ENCODE data around the gene PAPLN. TPM values are rescaled to one million over a fixed set of nuclear protein-coding genes. Genes with fewer than 3 reads are reported as not detected.

The PAPLN gene
- total and polyA plus RNA-seq, 4 donors, result 0.68 to 2.8 (median 1.3) TPM

- Histone ChIP-seq H3K9me3 (ENCODE audit: control insufficient read depth in 4 of 4, low read length in 3 of 4) (no peaks in the 10 kb centered on the region), H3K27ac (ENCODE audit: low read depth in 1 of 2, low read length in 2 of 2) (no peak overlapping the region), H3K27me3 (ENCODE audit: control insufficient read depth in 4 of 4, insufficient read depth in 4 of 4, low read length in 3 of 4) (peaks cover 0 to 6% (median 2%) of the 10 kb centered on the region in 4 donors), H3K4me1 (ENCODE audit: control insufficient read depth in 4 of 4, insufficient read depth in 4 of 4, low read length in 3 of 4) (peaks cover 2 to 31% (median 17%) of the 10 kb centered on the region in 4 donors), H3K4me3 (ENCODE audit: low read depth in 1 of 3, low read length in 3 of 3) (no peak overlapping the region), H3K36me3 (ENCODE audit: control insufficient read depth in 4 of 4, insufficient read depth in 3 of 4, low read depth in 1 of 4, low read length in 3 of 4) (no peaks in the 10 kb centered on the region), H3K9ac (ENCODE audit: low read depth in 1 of 2, low read length in 2 of 2) (no peak overlapping the region)
- 87% methylated on average over 6 of the region's 6 CpGs for WGBS
- no peak for DNase-seq (ENCODE audit: low spot score)
- TF ChIP-seq RAD21 (IDR thresholded peaks at IDR 0.05) (no peak), JUND (IDR thresholded peaks at IDR 0.05) (no peak), HNF4G (IDR thresholded peaks at IDR 0.05) (no peak), NR2F2 (IDR thresholded peaks at IDR 0.05) (no peak), REST (IDR thresholded peaks at IDR 0.05) (no peak), FOXA2 (IDR thresholded peaks at IDR 0.05) (no peak), YY1 (IDR thresholded peaks at IDR 0.05) (no peak), RXRA (IDR thresholded peaks at IDR 0.05) (no peak), ZBTB33 (IDR thresholded peaks at IDR 0.05) (no peak), GABPA (IDR thresholded peaks at IDR 0.05 in 1 of 2, conservative IDR thresholded peaks at IDR 0.05 in 1 of 2) (no peak), SP1 (IDR thresholded peaks at IDR 0.05) (no peak), CTCF (IDR thresholded peaks at IDR 0.05; ENCODE audit: low read depth, low read length, missing input control) (no peak), FOXA1 (IDR thresholded peaks at IDR 0.05) (no peak), HNF4A (conservative IDR thresholded peaks at IDR 0.05) (no peak), MAX (IDR thresholded peaks at IDR 0.05) (no peak)
- TF ChIP-seq, protein P1, sequence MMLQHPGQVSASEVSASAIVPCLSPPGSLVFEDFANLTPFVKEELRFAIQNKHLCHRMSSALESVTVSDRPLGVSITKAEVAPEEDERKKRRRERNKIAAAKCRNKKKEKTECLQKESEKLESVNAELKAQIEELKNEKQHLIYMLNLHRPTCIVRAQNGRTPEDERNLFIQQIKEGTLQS (IDR thresholded peaks at IDR 0.05), result no peak
These were observed 5.1 kb downstream of the PAPLN start for GRCh38 chr14:73242357-73242901.

DNA sequence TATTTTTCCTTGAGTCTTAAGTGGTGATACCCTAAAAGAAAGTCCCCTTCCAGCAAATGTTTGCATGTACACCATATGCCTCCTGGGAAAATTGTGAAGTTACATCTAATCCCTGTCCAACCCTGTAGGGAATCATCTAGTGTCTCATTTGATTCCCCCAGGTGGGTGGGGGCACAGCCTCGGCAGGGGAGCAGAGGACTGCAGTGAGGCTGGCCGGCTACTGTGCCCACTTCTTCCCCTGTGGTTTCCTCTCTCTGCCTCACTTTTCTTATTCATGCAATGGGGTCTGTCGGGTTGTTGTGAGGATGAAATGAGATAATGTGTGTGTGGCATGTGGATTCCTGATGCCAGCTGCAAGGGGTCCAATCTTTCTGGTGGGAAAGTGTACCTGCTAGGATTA is 6.0 kb downstream of the PAPLN start:
- WGBS, result 81% methylated on average over 3 of the region's 3 CpGs
- no peak overlapping the region for H3K4me3 ChIP-seq (ENCODE audit: low read depth in 1 of 3, low read length in 3 of 3)
- H3K27ac ChIP-seq (ENCODE audit: low read depth in 1 of 2, low read length in 2 of 2), result no peak overlapping the region
- peaks cover 0 to 6% (median 2%) of the 10 kb centered on the region in 4 donors for H3K27me3 ChIP-seq (ENCODE audit: control insufficient read depth in 4 of 4, insufficient read depth in 4 of 4, low read length in 3 of 4)
- no peak overlapping the region for H3K9ac ChIP-seq (ENCODE audit: low read depth in 1 of 2, low read length in 2 of 2)
- no peak for DNase-seq (ENCODE audit: low spot score)
- peaks cover 2 to 22% (median 10%) of the 10 kb centered on the region in 4 donors for H3K4me1 ChIP-seq (ENCODE audit: control insufficient read depth in 4 of 4, insufficient read depth in 4 of 4, low read length in 3 of 4)
- H3K36me3 ChIP-seq (ENCODE audit: control insufficient read depth in 4 of 4, insufficient read depth in 3 of 4, low read depth in 1 of 4, low read length in 3 of 4), result no peaks in the 10 kb centered on the region
- TF ChIP-seq GABPA (IDR thresholded peaks at IDR 0.05 in 1 of 2, conservative IDR thresholded peaks at IDR 0.05 in 1 of 2) (no peak), SP1 (IDR thresholded peaks at IDR 0.05) (no peak), HNF4A (conservative IDR thresholded peaks at IDR 0.05) (no peak), MAX (IDR thresholded peaks at IDR 0.05) (no peak), FOXA1 (IDR thresholded peaks at IDR 0.05) (no peak), RXRA (IDR thresholded peaks at IDR 0.05) (no peak)
- H3K9me3 ChIP-seq (ENCODE audit: control insufficient read depth in 4 of 4, low read length in 3 of 4), result no peaks in the 10 kb centered on the region

Measured in liver (tissue), 9 donors.